HUES64 (cell line): ENCODE data around the gene NUP155. TPM values are rescaled to one million over a fixed set of nuclear protein-coding genes. Genes with fewer than 3 reads are reported as not detected.
A peak's percentile ranks its signal among the peaks of the same experiment; 100 is the strongest.
"Not testable (repeated sequence)": the region's sequence is repeated elsewhere in the genome, so short reads cannot be mapped to it uniquely, and the experiment has no call there.

Source experiments
- H3K27ac ChIP-seq: 2 replicates; pipeline ENCODE4 v1.7.0; 2013; ENCODE audit warnings: low read depth, low read length, inconsistent platforms
- H3K27me3 ChIP-seq: 2 replicates; pipeline ENCODE4 v1.6.1; 2013; ENCODE audit warnings: mild to moderate bottlenecking, low read length; ENCODE audit not compliant: insufficient read depth
- H3K36me3 ChIP-seq: 2 replicates; pipeline ENCODE4 v1.6.1; 2013; ENCODE audit warnings: mild to moderate bottlenecking, low read length; ENCODE audit not compliant: insufficient read depth
- H3K4me1 ChIP-seq: 2 replicates; pipeline ENCODE4 v1.6.1; 2013; ENCODE audit warnings: mild to moderate bottlenecking, low read length, moderate library complexity; ENCODE audit not compliant: insufficient read depth
- H3K4me3 ChIP-seq: 2 replicates; pipeline ENCODE4 v1.5.1; 2013; ENCODE audit warnings: mild to moderate bottlenecking, low read length, moderate library complexity
- H3K9ac ChIP-seq: 2 replicates; pipeline ENCODE4 v1.6.1; 2013; ENCODE audit warnings: mild to moderate bottlenecking, low read depth, low read length
- H3K9me3 ChIP-seq: 2 replicates; pipeline ENCODE4 v1.6.1; 2013; ENCODE audit warnings: low read depth, low read length; ENCODE audit not compliant: insufficient read depth
- WGBS: fragments of 150-250, 120-280 bp; methylation state at CpG from one replicate; pipeline ENCODE4 v1.1.7; 2013; ENCODE audit warnings: missing lambda C conversion rate; 5-methylcytosine and 5-hydroxymethylcytosine counted together
- polyA plus RNA-seq, 2 experiments: library from polyadenylated mRNA; stranded (reverse); fragments of 50-300 nt; gene quantifications; one replicate each; pipeline ENCODE4 v1.2.3, GENCODE V29; 2013

NUP155 gene
- polyA plus RNA-seq (2013, experiment 1 of 2), result 42.2 TPM
- polyA plus RNA-seq (2013, experiment 2 of 2), result 39.9 TPM

- Histone ChIP-seq H3K27me3 (no peaks in the 10 kb centered on the region), H3K4me1 (peaks cover 12% of the 10 kb centered on the region)
- 2% methylated on average over 49 of the region's 49 CpGs for WGBS
These were observed at the start of gene NUP155 for GRCh38 chr5:37370864-37371726. Gene NUP155 (minus strand): TSS chr5:37371106. CDS start chr5:37370977, 129 bp downstream.

GRCh38 chr5:37417347-37417746 is 46.4 kb upstream of the NUP155 start:
- H3K4me1 ChIP-seq, result no peaks in the 10 kb centered on the region
- no peaks in the 10 kb centered on the region; the same call in 1 of the 2 replicates for H3K36me3 ChIP-seq
- H3K9ac ChIP-seq, result no peak overlapping the region
- WGBS, result 94% methylated on average over 8 of the region's 9 CpGs
- H3K27ac ChIP-seq, result no peak overlapping the region
- H3K4me3 ChIP-seq, result no peak overlapping the region
- H3K9me3 ChIP-seq, result no peaks in the 10 kb centered on the region
- no peaks in the 10 kb centered on the region for H3K27me3 ChIP-seq

More at GRCh38 chr5:37370864-37371726, at the start of gene NUP155:
- peak within 1 kb of the TSS; percentile 60 for H3K27ac ChIP-seq
- peaks cover 3% of the 10 kb centered on the region; the same call in 1 of the 2 replicates for H3K36me3 ChIP-seq
- H3K9ac ChIP-seq, result peak within 1 kb of the TSS; percentile 90
- H3K9me3 ChIP-seq, result no peaks in the 10 kb centered on the region
- peak within 1 kb of the TSS; percentile 90 for H3K4me3 ChIP-seq

DNA sequence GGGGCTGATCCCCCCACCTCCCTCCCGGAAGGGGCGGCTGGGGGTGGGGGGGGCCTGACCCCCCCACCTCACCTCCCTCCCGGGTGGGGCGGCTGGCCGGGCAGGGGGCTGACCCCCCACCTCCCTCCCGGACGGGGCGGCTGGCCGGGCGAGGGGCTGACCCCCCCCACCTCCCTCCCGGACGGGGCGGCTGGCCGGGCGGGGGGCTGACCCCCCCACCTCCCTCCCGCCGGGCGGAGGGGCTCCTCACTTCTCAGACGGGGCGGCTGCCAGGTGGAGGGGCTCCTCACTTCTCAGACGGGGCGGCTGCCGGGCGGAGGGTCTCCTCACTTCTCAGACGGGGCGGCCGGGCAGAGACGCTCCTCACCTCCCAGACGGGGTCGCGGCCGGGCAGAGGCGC is 44.5 kb upstream of the NUP155 start:
- not testable (repeated sequence) for H3K27ac ChIP-seq, H3K9me3 ChIP-seq, H3K36me3 ChIP-seq, H3K27me3 ChIP-seq, H3K4me1 ChIP-seq, H3K4me3 ChIP-seq, H3K9ac ChIP-seq
- 87% methylated on average over 5 of the region's 33 CpGs for WGBS

- WGBS, result 93% methylated on average over 3 of the region's 3 CpGs
- H3K9me3 ChIP-seq, result no peaks in the 10 kb centered on the region
These were observed 41.6 kb upstream of the NUP155 start for GRCh38 chr5:37412515-37412914.

GRCh38 chr5:37400501-37400900 is 29.6 kb upstream of the NUP155 start:
- H3K27ac ChIP-seq, result no peak overlapping the region
- WGBS, result 97% methylated on average over 4 of the region's 4 CpGs
- H3K36me3 ChIP-seq, result peaks cover 26% of the 10 kb centered on the region
- H3K4me3 ChIP-seq, result no peak overlapping the region
- H3K4me1 ChIP-seq, result peaks cover 4% of the 10 kb centered on the region; the same call in 1 of the 2 replicates
- H3K9me3 ChIP-seq, result no peaks in the 10 kb centered on the region
- H3K9ac ChIP-seq, result no peak overlapping the region
- H3K27me3 ChIP-seq, result no peaks in the 10 kb centered on the region

More at GRCh38 chr5:37412515-37412914, 41.6 kb upstream of the NUP155 start:
- Histone ChIP-seq H3K27me3 (no peaks in the 10 kb centered on the region), H3K36me3 (peaks cover 3% of the 10 kb centered on the region; the same call in 1 of the 2 replicates), H3K9ac (no peak overlapping the region), H3K4me1 (no peaks in the 10 kb centered on the region), H3K4me3 (no peak overlapping the region), H3K27ac (no peak overlapping the region)

DNA sequence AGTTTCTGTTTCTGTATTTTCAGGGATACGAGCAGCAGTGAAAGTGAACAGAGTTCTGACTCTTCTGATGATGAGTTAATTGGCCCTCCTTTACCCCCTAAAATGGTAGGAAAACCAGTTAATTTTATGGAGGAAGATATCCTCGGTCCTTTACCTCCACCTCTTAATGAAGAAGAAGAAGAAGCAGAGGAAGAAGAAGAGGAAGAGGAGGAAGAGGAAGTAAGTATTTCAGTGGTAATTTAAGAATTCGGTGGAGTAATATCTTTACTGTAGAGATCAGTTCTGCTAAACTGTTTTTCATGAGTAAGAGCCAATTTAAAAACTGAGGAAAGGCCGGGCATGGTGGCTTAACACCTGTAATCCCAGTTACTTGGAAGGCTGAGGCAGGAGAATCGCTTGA is 25.4 kb upstream of the NUP155 start:
- Histone ChIP-seq H3K27ac (no peak overlapping the region), H3K9me3 (no peaks in the 10 kb centered on the region), H3K27me3 (no peaks in the 10 kb centered on the region), H3K4me1 (peaks cover 4% of the 10 kb centered on the region; the same call in 1 of the 2 replicates), H3K9ac (no peak overlapping the region), H3K4me3 (no peak overlapping the region), H3K36me3 (peaks cover 50% of the 10 kb centered on the region)
- 98% methylated on average over 5 of the region's 5 CpGs for WGBS

DNA sequence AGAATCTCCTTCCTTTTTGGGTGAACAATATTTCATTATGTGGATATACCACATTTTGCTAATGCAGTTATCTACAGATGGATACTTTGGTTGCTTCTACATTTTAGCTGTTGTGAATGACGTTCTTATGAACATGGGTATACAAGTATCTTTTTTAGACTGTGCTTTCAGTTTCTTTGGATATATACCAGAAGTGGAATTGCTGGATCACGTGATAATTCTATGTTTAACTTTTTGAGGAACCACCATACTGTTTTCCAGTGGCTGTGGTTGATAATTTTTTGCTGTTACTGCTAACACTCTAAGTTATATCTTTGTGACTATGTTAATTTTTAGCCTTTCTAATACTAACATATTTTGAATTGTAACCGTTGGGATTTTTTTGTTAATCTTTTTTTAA is 20.7 kb upstream of the NUP155 start:
- H3K36me3 ChIP-seq, result peaks cover 35% of the 10 kb centered on the region
- H3K9me3 ChIP-seq, result no peaks in the 10 kb centered on the region
- no peak overlapping the region for H3K9ac ChIP-seq
- H3K4me3 ChIP-seq, result no peak overlapping the region
- no peaks in the 10 kb centered on the region for H3K4me1 ChIP-seq
- 90% methylated on average over 3 of the region's 3 CpGs for WGBS
- no peaks in the 10 kb centered on the region for H3K27me3 ChIP-seq
- no peak overlapping the region for H3K27ac ChIP-seq

GRCh38 chr5:37379100-37379628 is 8.3 kb upstream of the NUP155 start, which contains the start of gene WDR70:
Gene WDR70 (plus strand): TSS chr5:37379318. CDS start chr5:37379368, 50 bp downstream.
- H3K4me1 ChIP-seq, H3K9me3 ChIP-seq, H3K27me3 ChIP-seq, H3K27ac ChIP-seq: not testable (repeated sequence)
- Histone ChIP-seq H3K9ac (peak within 1 kb of the TSS; percentile 51; the same call in 1 of the 2 replicates), H3K36me3 (peaks cover 12% of the 10 kb centered on the region; the same call in 1 of the 2 replicates), H3K4me3 (peak within 1 kb of the TSS; percentile 75)
- under 1% methylated on average over 39 of the region's 39 CpGs for WGBS

GRCh38 chr5:37378066-37378465 is 7.2 kb upstream of the NUP155 start:
- not testable (repeated sequence) for H3K27me3 ChIP-seq, H3K27ac ChIP-seq, H3K4me3 ChIP-seq, H3K9ac ChIP-seq, H3K4me1 ChIP-seq, H3K36me3 ChIP-seq, H3K9me3 ChIP-seq
- WGBS, result 94% methylated on average over 12 of the region's 12 CpGs

GRCh38 chr5:37375091-37375490 is 4.2 kb upstream of the NUP155 start:
- Histone ChIP-seq H3K4me1 (peaks cover 5% of the 10 kb centered on the region; the same call in 1 of the 2 replicates), H3K4me3 (no peak overlapping the region), H3K27ac (no peak overlapping the region), H3K9ac (no peak overlapping the region), H3K36me3 (no peaks in the 10 kb centered on the region), H3K27me3 (no peaks in the 10 kb centered on the region), H3K9me3 (no peaks in the 10 kb centered on the region)
- WGBS, result 90% methylated on average over 3 of the region's 3 CpGs

GRCh38 chr5:37370550-37370863 is 399 bp downstream of the NUP155 start:
- H3K4me3 ChIP-seq, result peak overlapping the region; percentile 90
- peaks cover 7% of the 10 kb centered on the region; the same call in 1 of the 2 replicates for H3K36me3 ChIP-seq
- no peaks in the 10 kb centered on the region for H3K27me3 ChIP-seq
- WGBS, result under 1% methylated on average over 7 of the region's 7 CpGs
- H3K27ac ChIP-seq, result peak overlapping the region; percentile 60
- peaks cover 12% of the 10 kb centered on the region for H3K4me1 ChIP-seq
- peak overlapping the region; percentile 90 for H3K9ac ChIP-seq
- no peaks in the 10 kb centered on the region for H3K9me3 ChIP-seq
